HG03139 (cell line): ENCODE measurements around the gene ZSCAN18.

ENCODE experiments used
- ATAC-seq: cut with Tn5 transposase; IDR thresholded peaks from one replicate; pipeline ENCODE4 v1.9.1; 2021; ENCODE audit not compliant: unreplicated experiment

ZSCAN18 gene

DNA sequence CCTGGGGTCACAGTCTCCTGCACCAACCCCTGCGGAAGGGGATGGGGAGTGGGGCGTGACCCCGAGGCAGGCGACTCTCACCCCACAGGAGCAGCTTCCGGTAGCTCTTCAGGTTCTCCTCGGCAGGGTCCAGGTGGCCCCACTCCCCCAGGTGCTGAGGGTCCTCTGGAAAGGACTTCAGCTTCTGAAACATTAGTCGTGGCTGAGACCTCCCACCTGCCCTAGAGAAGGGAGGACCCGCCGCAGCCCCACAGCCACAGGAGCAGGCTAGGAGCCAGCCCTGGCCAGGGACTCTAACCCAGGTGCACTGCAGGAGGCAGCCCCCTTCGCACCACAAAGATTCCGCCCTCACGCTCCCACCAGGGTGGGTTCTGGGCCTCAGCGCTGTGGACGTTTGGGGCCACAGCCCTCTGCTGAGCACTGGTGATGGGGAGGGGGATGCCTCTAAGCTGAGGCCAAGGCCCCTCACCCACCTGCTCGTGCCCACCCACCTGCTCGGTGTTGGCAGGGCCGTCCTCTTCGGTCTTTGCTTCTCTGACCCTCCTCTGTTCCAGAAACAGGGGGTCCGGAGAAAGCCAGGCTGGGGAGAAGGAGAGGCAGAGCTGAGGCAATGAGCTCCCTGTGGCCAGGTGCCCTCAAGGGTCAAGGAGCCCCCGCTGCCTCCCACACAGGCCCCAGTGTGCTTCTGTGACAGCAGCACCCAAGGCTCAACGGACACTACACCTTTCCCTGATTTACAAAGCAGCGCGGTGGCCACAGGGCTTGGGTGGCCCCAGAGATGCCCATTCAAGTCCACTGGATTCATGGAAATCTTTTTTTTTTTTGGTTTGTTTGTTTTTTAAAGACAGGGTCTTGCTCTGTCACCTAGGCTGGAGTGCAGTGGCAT, 11.0 kb downstream of the ZSCAN18 start:
- no peak for ATAC-seq

DNA sequence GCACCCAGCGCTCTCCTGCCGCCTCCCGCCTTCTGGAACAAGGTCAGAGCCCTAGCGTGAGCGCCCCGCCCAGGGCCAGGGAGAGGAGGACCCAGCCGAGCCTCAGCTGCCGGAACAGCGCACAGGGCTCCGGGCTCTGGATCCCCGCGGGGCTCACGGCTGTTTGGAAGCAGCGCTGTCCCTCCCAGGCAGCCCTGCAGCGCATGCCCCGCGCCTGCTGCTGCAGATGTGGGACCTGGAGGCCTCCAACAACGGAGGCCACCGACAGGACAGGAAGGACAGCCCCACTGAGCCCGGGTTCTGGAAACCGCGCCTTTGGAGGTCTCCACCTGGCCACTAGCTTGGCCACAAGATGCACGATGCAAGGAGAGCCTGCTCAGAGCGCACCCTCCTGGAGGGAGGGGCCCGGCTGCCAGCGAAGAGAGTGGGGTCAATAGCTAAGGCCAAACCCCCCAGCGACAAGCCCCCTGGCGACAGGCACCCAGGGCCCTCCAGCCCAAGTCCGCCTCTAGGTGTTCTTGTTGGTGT, 12.6 kb downstream of the ZSCAN18 start:
- no peak for ATAC-seq

DNA sequence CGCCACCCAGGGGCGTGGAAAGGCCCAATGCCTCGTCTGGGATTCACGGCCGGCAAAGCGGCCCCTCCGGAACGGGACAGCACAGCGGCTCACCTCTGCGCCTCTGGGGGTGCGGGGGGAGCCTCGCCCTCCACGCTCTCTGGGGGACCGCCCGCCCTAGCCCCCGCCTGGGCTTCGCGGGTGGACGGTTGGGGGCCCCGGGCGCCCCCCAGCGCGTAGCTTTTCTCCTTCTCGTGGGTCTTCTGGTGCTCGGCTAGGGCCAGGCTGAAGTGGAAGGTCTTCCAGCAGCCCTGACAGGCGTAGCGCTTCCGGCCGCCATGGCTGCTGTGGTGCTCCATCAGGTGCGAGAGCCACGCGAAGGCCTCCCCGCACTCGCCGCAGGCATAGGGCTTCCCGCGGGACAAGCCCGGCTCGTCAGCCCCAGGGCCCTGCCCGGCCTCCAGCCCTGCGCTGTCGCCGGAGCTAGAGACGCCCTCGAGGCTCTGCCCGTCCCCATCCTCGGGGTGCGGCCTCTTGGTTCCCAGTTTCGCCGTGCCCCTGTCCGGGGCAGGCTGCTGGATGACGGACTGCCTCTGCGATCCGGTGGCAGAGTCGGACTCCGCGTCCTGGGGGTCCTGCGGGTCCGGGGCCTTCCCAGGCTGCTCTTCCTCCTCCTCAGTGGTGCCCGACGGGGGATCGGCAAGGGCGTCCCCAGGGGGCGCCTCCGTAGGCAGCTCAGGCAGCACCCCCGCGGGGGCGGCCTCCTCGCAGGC, 13.3 kb downstream of the ZSCAN18 start:
- ATAC-seq = no peak

- ATAC-seq = no peak
These were observed 15.0 kb downstream of the ZSCAN18 start for GRCh38 chr19:58083021-58083420.

GRCh38 chr19:58079792-58080191, 18.2 kb downstream of the ZSCAN18 start:
- ATAC-seq = no peak

- no peak for ATAC-seq
These were observed 30.7 kb downstream of the ZSCAN18 start for GRCh38 chr19:58067240-58067912.

GRCh38 chr19:58063712-58064111, 34.3 kb downstream of the ZSCAN18 start:
- no peak for ATAC-seq

- no peak for ATAC-seq
These were observed 37.8 kb downstream of the ZSCAN18 start for GRCh38 chr19:58060231-58060630.

DNA sequence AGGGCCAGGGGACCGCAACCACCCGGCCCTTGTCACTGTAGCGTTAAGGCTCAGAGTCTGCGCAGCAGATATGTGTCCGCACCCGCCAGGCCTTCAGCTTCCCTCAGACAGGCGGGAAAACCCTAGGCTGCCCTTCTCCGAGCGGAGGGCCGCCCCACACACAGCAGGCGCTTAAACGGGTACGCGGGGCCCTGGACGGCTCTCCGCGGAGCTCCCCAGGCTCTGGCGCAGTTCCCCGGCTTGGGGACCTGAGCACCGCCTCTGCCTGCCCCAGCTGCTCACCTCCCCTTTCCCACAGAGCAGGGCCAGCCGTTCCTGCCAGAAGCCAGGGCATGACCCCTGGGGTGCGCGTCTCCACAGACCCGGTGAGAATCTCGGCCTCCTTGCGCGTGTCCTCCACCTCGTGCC, 38.4 kb downstream of the ZSCAN18 start:
- ATAC-seq = no peak

DNA sequence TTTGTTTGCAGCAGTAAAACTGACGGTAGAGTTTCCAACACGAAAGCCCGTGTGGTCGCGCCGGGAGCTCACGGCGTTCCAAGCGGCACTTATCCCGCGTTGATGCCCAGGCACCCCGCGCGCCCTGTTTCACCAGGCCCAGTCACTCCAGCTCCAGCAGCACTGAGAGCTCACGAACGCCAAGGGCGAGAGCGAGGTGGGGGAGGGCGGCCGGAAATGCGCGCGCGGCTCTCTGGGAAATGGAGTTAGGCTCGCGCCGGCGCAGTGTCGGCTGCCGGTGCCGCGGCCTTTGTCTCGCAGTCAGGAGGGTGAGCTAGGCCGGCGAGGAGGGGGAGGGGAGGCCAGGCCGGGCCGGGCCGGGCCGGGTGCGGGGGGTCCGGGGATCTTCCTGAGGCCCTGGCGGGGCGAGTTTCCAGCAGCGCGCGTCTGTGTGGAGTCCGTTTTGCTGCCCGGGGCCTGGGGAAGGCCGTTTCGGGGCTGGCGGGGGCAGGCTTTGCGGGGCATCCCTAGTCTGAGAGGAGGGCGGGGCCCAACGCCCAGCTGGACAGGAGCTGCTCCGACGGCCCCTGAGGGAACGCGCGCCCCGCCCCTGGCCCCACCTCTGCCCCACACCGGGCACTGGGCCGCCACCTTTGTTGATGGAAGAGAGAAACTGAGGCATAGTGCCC, 38.9 kb downstream of the ZSCAN18 start, which contains the start of gene ZNF135:
ZNF135 (plus strand) TSS at position 280 of the 668 bp plus-strand sequence. CDS start 721 bp downstream, outside the sequence.
- no peak for ATAC-seq

DNA sequence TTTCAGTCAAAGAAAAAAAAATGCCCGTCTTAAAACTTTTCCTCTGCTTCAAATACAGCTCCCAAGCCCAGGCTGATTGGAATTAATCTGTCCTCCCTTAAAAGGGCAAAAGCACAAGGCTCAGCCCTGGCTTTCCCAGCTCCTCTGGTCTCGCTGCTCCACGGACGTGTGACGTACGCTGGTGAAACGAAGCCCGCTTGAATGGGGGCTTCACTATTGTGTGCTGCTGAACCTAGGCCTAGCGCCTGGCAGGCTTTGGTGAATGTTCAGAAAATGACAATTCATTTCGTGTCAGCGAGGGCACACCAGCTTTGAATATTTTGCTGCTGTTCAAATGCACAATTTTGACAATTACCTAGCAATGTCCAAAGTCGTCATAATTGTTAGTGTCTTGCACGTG, 39.6 kb downstream of the ZSCAN18 start:
- no peak for ATAC-seq

- no peak for ATAC-seq
These were observed 41.2 kb downstream of the ZSCAN18 start for GRCh38 chr19:58056861-58057260.

- no peak for ATAC-seq
These were observed 41.8 kb downstream of the ZSCAN18 start for GRCh38 chr19:58056261-58056660.

DNA sequence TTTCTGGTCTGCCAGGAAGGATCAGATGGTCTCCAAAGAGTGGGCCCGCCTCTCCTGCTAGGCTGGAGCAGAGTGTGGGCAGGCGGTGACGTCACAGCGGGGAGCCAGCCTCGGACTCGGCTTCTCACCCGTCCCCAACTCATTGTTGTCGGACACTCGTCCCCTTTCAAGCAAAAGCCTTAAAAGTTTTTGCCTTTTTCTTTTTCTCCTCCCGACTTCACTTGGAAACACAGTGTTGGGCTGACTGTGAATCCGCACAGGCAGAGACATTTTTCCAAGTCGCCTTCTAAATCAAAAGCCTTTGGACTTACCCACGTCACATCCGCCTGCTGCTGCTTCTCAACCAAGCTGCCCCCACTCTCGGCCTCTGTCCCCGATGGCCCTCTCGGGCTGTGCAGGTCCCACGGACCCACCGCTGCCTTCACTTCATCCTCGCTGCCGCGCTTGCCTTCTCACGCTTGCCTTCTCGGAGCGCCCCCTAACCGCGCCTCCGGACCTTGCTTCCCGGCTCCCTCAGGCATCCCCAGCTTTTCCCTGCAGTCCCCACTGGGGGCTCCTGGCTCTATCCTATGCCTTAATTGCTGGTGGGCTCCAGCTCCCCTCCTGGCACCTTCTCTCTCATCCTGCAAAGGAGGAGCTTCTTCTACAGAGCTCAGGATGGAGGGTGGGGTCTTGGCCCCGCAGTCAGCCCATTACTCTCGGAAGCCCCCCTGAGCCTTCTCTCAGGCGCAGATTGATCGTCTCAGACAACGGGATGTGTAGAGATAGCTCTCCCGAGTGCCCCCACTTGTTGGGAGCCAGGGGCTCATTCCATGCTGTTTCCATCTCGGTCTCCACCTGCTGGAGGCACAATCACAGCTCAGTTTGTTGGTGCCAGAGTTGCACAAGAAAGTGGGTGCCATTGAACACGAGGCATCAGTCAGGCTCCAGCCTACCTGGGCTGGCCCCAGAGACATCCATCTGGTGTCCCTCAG, 42.8 kb downstream of the ZSCAN18 start:
- no peak for ATAC-seq

DNA sequence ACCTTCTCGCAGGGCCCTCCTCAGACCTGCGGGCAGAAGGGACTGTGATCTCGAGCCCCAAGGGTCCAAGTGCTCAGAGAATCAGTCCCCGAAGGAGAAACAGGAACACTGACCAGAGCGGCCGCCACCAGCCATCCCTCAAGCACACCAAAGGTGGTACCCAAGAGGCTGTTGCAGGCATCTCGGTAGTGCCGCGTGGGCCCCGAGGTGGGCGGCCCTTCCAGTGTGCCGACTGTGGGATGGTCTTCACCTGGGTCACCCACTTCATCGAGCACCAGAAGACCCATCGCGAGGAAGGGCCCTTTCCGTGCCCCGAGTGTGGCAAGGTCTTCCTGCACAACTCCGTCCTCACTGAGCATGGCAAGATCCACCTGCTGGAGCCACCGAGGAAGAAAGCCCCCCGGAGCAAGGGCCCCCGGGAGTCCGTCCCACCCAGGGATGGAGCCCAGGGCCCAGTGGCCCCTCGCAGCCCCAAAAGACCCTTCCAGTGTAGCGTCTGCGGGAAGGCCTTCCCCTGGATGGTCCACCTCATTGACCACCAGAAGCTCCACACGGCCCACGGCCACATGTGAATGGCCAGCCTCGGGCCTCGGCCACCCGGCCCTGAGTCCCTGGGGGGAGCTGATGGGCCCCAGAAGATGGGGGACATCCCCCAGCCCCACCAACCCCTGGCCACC, 44.4 kb downstream of the ZSCAN18 start:
- ATAC-seq = no peak

DNA sequence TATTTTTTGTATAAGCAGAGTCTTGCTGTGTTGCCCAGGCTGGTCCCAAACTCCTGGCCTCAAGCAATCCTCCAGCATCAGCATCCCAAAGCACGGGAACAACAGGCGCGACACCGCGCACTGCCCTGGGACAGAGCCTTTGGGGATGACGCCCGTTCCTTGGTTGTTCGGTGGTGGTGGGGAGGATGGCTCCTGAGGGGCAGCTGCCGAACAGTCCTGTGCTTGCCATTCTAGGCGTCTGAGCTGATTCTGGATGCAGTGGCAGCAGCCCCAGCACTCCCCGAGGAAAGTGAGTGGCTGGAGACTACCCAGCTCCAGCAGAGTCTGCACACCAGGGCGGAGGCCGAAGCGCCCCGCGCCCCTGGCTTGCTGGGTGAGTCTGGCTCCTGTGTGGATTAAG, 45.8 kb downstream of the ZSCAN18 start:
- ATAC-seq = no peak

DNA sequence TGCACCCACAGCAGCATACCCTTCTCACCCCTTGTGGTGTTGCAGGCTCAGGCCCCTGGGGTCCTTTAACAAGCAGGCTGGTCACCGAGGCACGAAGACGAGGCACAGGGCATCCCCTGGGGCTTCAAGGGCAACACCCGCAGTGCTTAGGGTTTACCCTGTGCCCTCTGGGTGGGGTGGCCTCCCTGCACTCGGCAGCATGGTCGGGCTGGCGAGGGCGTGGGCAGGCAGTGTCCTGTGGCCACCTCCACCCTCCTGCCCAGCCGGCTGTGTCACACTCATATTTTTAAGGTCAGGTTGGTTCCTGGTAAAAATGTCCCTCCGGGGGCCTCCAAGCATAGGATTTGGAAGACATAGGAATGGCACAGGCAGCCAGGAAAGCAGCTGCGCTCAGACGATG, 50.4 kb downstream of the ZSCAN18 start:
- ATAC-seq = no peak

DNA sequence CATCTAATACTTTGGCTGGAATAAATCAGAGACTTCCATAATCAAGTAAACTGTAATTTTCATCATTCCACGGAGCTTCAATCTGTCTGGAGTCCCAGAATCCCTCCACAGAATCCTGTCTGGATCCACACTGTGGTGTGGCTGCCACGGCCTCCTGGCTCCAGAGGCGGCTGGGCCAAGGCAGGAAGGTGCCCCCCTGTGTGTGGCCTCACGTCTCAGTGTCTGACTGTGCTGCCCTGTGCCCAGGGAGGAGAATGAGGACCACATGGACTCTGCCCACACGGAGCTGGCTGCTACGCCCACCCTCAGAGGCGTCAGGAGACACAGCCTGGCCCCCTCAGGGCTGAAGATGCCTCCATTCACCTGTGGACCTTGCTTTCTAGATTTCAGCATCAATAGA, 51.2 kb downstream of the ZSCAN18 start:
- ATAC-seq = no peak
